ENCODE data around the gene S100A5.
"Not testable (repeated sequence)": the region's sequence is repeated elsewhere in the genome, so short reads cannot be mapped to it uniquely, and the experiment has no call there.

S100A5 gene

DNA sequence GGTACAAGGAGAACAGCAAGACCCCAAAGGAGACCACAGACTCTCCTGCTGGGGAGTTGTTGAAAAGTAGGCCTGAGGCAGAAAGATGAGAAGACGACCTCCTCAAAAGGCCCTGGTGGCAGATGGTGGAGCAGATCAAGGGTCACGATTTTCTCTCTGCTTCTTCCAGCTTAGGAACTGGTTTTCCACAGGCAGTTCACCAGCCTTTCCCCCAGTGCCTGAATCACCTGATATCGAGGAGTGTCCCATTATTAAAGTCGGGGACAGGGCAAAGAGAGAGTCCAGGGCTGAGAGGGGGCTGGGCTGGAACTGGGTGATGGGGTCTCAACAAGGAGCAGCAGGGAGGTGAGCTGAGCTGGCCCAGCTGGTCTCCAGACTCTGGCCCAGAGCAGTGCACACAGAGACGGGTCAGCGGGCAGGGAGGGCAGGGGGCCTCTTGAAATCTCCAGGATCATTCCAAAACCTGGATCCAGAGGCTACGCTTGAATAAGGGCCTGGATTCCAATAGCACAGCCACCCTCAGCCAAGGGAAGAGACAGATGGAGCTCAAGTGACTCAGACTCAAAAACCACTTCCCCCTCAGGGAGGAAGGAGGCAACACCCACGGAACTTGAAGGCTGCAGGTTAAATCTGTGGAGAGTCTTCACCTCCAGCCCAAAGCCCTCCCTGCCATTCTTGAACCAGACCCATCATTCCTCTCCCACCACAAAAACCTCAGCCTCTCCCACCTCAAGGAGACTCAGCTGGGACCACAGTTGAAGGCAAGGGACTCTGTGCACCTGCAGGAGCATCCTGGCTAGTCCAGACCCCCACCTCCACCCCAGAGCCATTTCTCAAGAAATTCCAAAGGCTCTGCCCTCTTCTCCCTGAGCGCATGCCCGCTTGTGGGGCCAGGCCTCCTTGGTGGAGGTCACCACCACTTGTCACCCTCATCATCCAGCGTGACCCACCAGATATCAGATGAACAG, at the start of gene S100A5:
Gene S100A5 (minus strand): TSS at position 541 of the 968 bp plus-strand sequence. CDS start 743 bp downstream, outside the sequence.
- in situ Hi-C loops (cut with HindIII; ENCODE audit: low sequenced_read_pairs) = no loop called here

GRCh38 chr1:153588482-153588881, 47.7 kb upstream of the S100A5 start:
- in situ Hi-C loops (cut with HindIII; ENCODE audit: low sequenced_read_pairs) = no loop called here

- in situ Hi-C loops (cut with HindIII; ENCODE audit: low sequenced_read_pairs) = not testable (repeated sequence)
Observed at GRCh38 chr1:153588033-153588432, 47.3 kb upstream of the S100A5 start.

DNA sequence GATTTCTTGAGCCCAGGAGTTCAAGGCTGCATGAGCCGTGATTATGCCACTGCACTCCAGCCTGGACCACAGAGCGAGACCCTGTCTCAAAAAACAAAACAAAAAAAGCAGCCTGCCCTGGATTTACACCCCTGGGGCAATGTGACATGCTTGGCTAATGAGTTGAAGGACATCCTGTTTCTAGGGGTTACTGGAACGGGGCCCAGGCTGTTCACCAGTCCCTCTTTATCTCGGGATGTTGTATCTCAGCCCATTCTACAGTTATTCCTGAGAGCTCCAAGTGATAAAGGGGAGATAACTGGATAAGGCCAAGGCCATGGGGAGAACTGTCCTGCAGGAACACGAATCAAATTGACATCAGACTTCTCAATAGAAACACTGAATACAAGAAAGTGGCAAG, 46.6 kb upstream of the S100A5 start:
- in situ Hi-C loops (cut with HindIII; ENCODE audit: low sequenced_read_pairs) = no loop called here

- in situ Hi-C loops (cut with HindIII; ENCODE audit: low sequenced_read_pairs) = no loop called here
Observed at GRCh38 chr1:153586347-153586746, 45.6 kb upstream of the S100A5 start.

DNA sequence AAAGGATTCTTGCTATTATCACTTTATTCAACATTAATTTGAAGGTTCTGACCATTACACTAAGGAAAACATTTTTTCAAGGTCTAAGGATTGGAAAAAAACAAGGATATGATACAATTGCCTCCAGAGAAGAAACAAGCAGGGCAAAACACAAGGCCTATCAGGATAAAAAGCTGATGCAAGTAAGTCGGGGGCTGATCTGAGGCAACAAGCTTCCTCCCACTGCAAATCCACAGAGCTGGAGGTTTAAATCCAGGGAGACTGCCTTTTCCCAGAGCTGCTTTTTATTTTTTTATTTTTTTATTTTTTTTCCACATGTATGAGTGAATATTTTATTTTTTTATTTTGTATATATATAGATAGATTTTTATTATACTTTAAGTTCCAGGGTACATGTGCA, 44.3 kb upstream of the S100A5 start:
- in situ Hi-C loops (cut with HindIII; ENCODE audit: low sequenced_read_pairs) = no loop called here

- in situ Hi-C loops (cut with HindIII; ENCODE audit: low sequenced_read_pairs) = no loop called here
Observed at GRCh38 chr1:153583976-153584375, 43.2 kb upstream of the S100A5 start.

DNA sequence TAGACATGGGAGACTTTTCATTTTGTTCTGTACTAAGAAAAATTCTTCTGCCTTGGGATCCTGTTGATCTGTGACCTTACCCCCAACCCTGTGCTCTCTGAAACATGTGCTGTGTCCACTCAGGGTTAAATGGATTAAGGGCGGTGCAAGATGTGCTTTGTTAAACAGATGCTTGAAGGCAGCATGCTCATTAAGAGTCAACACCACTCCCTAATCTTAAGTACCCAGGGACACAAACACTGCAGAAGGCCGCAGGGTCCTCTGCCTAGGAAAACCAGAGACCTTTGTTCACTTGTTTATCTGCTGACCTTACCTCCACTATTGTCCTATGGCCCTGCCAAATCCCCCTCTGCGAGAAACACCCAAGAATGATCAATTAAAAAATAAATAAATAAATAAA, 42.8 kb upstream of the S100A5 start:
- in situ Hi-C loops (cut with HindIII; ENCODE audit: low sequenced_read_pairs) = not testable (repeated sequence)

DNA sequence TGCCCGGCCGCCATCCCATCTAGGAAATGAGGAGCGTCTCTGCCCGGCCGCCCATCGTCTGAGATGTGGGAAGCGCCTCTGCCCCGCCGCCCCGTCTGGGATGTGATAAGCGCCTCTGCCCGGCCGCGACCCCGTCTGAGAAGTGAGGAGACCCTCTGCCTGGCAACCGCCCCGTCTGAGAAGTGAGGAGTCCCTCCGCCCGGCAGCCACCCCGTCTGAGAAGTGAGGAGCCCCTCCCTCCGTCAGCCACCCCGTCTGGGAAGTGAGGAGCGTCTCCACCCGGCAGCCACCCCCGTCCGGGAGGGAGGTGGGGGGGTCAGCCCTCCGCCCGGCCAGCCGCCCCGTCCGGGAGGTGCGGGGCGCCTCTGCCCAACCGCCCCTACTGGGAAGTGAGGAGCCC, 42.1 kb upstream of the S100A5 start:
- in situ Hi-C loops (cut with HindIII; ENCODE audit: low sequenced_read_pairs) = not testable (repeated sequence)

DNA sequence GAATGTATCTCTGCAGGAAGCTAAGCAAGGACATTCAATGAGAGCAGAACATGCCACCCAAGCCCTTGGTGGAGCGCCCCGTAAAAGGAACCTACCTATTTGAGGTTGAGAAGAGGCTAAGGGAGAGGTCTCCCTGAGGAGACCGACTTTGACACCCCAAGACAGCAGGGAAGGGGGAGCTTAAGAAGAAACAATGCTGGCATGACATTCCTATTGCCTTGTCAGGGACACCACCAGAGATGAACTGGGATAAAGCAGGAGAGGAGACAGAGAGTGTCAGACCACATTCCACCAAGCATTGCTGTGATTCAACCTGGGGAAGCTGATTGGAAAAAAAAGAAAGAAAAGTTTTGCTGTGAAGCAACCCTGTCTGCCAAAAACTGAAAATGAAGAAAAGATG, 38.2 kb upstream of the S100A5 start:
- in situ Hi-C loops (cut with HindIII; ENCODE audit: low sequenced_read_pairs) = loop anchor here (10.0 kb wide), 1 partner anchor 224 kb away; the partner anchor contains the start of gene S100A9

GRCh38 chr1:153578490-153578889, 37.8 kb upstream of the S100A5 start:
- in situ Hi-C loops (cut with HindIII; ENCODE audit: low sequenced_read_pairs) = loop anchor here (10.0 kb wide), 1 partner anchor 224 kb away; the partner anchor contains the start of gene S100A9

DNA sequence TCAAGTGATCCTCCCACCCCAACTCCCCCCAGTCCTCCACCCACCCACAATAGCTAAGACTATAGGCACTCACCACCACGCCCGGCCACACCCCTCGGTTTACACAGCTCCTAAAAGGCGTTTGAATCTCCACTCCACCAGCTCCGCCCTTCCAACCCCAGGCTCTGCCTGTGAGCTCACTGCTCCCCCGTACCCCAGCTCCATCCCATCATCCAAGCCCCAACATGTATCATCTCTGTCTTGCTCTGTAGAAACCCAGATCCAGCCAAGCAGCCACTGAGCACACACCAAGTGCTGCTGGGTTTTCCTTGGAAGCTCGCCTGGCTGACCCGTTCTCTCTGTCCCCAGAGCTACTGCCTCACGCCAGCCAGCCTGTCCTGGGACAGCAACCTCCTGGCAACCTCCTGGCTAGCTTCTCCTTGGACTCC, 36.9 kb upstream of the S100A5 start:
- in situ Hi-C loops (cut with HindIII; ENCODE audit: low sequenced_read_pairs) = loop anchor here (10.0 kb wide), 1 partner anchor 223 kb away; the partner anchor contains the start of gene S100A9

GRCh38 chr1:153577138-153577537, 36.4 kb upstream of the S100A5 start:
- in situ Hi-C loops (cut with HindIII; ENCODE audit: low sequenced_read_pairs) = loop anchor here (10.0 kb wide), 1 partner anchor 222 kb away; the partner anchor contains the start of gene S100A9

DNA sequence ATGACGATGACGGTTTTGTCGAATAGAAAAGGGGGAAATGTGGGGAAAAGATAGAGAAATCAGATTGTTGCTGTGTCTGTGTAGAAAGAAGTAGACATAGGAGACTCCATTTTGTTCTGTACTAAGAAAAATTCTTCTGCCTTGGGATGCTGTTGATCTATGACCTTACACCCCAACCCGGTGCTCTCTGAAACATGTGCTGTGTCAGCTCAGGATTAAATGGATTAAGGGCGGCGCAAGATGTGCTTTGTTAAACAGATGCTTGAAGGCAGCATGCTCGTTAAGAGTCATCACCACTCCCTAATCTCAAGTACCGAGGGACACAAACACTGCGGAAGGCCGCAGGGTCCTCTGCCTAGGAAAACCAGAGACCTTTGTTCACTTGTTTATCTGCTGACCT, 34.8 kb upstream of the S100A5 start:
- in situ Hi-C loops (cut with HindIII; ENCODE audit: low sequenced_read_pairs) = loop anchor here (10.0 kb wide), 1 partner anchor 221 kb away; the partner anchor contains the start of gene S100A9

GRCh38 chr1:153575081-153575491, 34.4 kb upstream of the S100A5 start:
- in situ Hi-C loops (cut with HindIII; ENCODE audit: low sequenced_read_pairs) = loop anchor here (10.0 kb wide), 1 partner anchor 220 kb away; the partner anchor contains the start of gene S100A9

- in situ Hi-C loops (cut with HindIII; ENCODE audit: low sequenced_read_pairs) = loop anchor here (10.0 kb wide), 1 partner anchor 219 kb away; the partner anchor contains the start of gene S100A9
Observed at GRCh38 chr1:153573351-153573750, 32.6 kb upstream of the S100A5 start.

GRCh38 chr1:153572569-153573015, 31.9 kb upstream of the S100A5 start:
- in situ Hi-C loops (cut with HindIII; ENCODE audit: low sequenced_read_pairs) = loop anchor here (10.0 kb wide), 1 partner anchor 218 kb away; the partner anchor contains the start of gene S100A9

DNA sequence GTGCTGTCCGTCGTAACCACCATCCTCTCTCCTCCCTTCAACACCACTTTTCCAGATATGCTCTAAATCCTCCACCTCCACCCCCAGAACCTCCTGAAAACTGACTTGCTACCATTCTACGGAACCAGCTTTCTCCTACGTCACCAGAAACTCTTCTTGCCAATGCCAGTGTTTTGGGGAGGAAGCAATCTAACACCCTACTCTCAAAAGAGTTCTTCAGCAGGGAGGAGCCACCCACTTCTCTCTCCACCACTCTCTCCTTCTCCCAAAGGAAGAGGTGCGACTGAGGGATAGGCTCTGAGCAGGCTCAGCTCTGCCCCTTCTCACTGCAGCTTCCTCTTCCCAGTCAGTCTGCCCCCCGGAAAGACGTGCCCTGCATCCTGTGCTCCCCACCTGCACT, 31.0 kb upstream of the S100A5 start:
- in situ Hi-C loops (cut with HindIII; ENCODE audit: low sequenced_read_pairs) = loop anchor here (10.0 kb wide), 1 partner anchor 217 kb away; the partner anchor contains the start of gene S100A9

- in situ Hi-C loops (cut with HindIII; ENCODE audit: low sequenced_read_pairs) = loop anchor here (10.0 kb wide), 1 partner anchor 216 kb away; the partner anchor contains the start of gene S100A9
Observed at GRCh38 chr1:153570874-153571273, 30.1 kb upstream of the S100A5 start.

DNA sequence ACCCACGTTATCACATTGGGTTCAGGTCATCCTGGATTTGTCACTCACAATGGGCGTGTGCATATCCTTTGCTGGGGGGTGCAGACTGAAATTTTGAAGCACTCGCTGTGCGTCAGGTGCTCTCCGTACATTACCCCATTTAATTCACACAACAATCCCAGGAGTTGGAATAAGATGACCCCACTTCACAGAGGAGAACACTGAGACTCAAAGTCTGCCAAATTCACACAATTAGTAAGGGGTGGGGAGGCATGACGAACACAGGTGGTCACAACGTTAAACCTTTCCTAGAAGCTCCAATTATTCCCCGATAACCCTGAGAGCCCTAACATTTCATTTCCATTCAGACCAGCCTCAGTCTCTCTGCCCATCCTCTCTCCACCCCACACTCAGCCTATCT, 28.7 kb upstream of the S100A5 start:
- in situ Hi-C loops (cut with HindIII; ENCODE audit: low sequenced_read_pairs) = no loop called here

DNA sequence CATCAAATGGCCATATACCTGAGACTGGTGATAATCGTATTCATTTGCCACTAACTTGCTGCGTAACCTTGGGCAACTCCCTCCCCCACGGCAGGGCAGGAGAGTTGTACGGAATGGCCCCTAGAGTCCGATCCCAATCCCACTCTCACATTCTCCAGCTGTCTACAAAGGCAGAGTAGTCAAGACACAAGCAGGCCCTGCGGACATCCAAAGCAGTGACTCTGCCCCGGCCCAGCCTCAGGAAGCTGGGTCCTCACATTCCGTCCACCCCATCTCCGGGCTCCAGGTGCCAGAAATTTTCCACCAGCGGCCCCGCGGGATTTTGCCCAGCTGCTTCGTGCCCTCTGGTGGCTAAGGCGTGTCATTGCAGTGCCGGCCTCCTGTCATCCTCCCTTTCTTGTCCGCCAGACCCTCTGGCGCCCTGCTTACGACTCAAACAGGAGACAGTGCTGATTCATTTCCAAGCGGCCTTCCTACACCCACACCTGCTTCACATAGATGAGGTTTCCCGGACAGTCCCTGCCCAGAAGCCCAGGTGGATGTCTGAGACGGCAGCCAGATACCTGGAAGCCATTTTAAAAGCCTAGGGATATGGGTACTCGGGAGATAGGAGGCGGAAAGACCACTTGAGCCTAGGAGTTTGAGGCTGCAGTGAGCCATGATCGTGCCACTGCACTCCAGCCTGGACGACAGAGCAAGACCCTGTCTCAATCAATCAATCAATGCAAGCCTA, 27.8 kb upstream of the S100A5 start:
- in situ Hi-C loops (cut with HindIII; ENCODE audit: low sequenced_read_pairs) = no loop called here
